ENCODE measurements around the gene SELP. TPM values are rescaled to one million over a fixed set of nuclear protein-coding genes. Genes with fewer than 3 reads are reported as not detected.

Gene SELP
- total and polyA plus RNA-seq, 2 experiments from 2014 or later, result 0.27 TPM; not detected in 1

DNA sequence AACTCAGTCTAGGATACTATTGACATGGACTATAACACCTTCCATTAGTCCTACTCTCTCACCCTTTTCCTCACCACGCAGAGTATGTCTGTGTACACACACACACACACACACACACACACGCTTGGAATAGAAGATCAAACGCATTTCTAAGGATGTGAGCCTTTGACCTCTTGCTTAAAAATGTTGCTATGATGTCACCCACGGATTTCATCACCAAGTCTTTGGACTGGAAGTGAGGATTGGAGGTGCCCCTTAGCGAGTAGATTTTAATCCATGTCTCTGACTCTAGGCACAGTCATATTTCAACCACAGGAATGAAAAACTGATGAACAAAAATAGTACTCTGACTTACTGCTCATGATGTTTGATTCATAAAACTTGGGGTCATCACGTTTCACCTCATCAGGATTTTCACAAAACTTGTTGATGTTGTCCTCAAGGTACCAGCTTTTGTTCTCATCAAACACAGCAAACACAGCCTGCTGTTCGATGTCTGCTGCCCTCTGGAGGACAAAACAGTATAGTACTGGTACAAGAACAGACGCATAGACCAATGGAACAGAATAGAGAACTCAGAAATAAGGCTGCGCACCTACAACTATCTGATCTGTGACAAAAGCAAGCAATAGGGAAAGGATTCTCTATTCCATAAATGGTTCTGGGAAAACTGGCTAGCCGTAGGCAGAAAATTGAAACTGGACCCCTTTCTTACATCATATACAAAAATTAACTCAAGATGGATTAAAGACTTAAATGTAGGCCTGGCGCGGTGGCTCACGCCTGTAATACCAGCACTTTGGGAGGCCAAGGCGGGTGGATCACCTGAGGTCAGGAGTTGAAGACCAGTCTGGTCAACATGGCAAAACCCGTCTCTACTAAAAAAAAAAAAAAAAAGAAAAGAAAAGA, 83.6 kb downstream of the SELP start:
- Histone ChIP-seq H3K4me1 (ENCODE audit: insufficient read depth) (no peaks in the 10 kb centered on the region), H2AFZ (no peak overlapping the region), H3K36me3 (replicated peaks; ENCODE audit: insufficient read depth, low read depth) (no peaks in the 10 kb centered on the region), H3K79me2 (no peaks in the 10 kb centered on the region), H3K27ac (no peak overlapping the region), H3K4me3 (no peak overlapping the region), H3K9me3 (ENCODE audit: low read depth) (no peaks in the 10 kb centered on the region), H3K4me2 (no peak overlapping the region), H3K9me2 (replicated peaks; ENCODE audit: insufficient read depth) (no peaks in the 10 kb centered on the region), H4K20me1 (ENCODE audit: insufficient read depth, poor library complexity, severe bottlenecking) (no peaks in the 10 kb centered on the region), H3K27me3 (no peaks in the 10 kb centered on the region)
- TF ChIP-seq, protein P1, sequence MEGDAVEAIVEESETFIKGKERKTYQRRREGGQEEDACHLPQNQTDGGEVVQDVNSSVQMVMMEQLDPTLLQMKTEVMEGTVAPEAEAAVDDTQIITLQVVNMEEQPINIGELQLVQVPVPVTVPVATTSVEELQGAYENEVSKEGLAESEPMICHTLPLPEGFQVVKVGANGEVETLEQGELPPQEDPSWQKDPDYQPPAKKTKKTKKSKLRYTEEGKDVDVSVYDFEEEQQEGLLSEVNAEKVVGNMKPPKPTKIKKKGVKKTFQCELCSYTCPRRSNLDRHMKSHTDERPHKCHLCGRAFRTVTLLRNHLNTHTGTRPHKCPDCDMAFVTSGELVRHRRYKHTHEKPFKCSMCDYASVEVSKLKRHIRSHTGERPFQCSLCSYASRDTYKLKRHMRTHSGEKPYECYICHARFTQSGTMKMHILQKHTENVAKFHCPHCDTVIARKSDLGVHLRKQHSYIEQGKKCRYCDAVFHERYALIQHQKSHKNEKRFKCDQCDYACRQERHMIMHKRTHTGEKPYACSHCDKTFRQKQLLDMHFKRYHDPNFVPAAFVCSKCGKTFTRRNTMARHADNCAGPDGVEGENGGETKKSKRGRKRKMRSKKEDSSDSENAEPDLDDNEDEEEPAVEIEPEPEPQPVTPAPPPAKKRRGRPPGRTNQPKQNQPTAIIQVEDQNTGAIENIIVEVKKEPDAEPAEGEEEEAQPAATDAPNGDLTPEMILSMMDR (IDR thresholded peaks at IDR 0.05; ENCODE audit: poor library complexity), result peak; percentile 91
- TF ChIP-seq EZH2 (IDR thresholded peaks at IDR 0.05; ENCODE audit: borderline replicate concordance) (no peak), EZH2phosphoT487 (IDR thresholded peaks at IDR 0.05; ENCODE audit: low read depth, severe bottlenecking, unreplicated experiment) (no peak)
- peak; percentile 87 for DNase-seq (ENCODE audit: low spot score)
- 59% methylated on average over 14 of the region's 15 CpGs for WGBS (ENCODE audit: low lambda C conversion rate, missing lambda C conversion rate)

DNA sequence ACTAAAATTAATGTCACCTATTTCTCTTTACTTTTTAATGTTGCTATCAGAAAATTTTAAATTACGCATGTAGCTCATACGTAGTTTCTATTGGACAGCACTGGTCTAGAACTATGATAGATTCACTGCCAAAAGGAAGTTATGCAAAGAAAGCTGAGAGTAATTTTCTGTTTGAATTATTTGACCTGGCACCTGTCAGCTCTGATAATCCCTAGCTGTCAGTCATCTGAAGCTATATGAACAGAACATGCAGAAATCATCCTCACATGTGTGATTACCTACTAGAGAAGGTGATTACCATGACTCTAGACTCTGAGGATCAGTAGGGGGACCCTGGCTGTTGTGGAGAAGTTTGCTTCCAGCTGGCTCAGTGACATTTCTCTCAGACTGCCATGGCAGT, 84.5 kb downstream of the SELP start:
- no peaks in the 10 kb centered on the region for H3K36me3 ChIP-seq (replicated peaks; ENCODE audit: insufficient read depth, low read depth)
- H4K20me1 ChIP-seq (ENCODE audit: insufficient read depth, poor library complexity, severe bottlenecking), result no peaks in the 10 kb centered on the region
- H3K27ac ChIP-seq, result no peak overlapping the region
- no peaks in the 10 kb centered on the region for H3K79me2 ChIP-seq
- no peak overlapping the region for H3K4me2 ChIP-seq
- H3K9me2 ChIP-seq (replicated peaks; ENCODE audit: insufficient read depth), result no peaks in the 10 kb centered on the region
- TF ChIP-seq EZH2phosphoT487 (IDR thresholded peaks at IDR 0.05; ENCODE audit: low read depth, severe bottlenecking, unreplicated experiment) (no peak), EZH2 (IDR thresholded peaks at IDR 0.05; ENCODE audit: borderline replicate concordance) (no peak)
- TF ChIP-seq, protein P1 (IDR thresholded peaks at IDR 0.05; ENCODE audit: poor library complexity), result no peak
- WGBS (ENCODE audit: low lambda C conversion rate, missing lambda C conversion rate), result 92% methylated on average over 2 of the region's 2 CpGs
- no peaks in the 10 kb centered on the region for H3K4me1 ChIP-seq (ENCODE audit: insufficient read depth)
- H3K9me3 ChIP-seq (ENCODE audit: low read depth), result no peaks in the 10 kb centered on the region
- no peak overlapping the region for H2AFZ ChIP-seq
- H3K4me3 ChIP-seq, result no peak overlapping the region
- DNase-seq (ENCODE audit: low spot score), result no peak
- no peaks in the 10 kb centered on the region for H3K27me3 ChIP-seq

DNA sequence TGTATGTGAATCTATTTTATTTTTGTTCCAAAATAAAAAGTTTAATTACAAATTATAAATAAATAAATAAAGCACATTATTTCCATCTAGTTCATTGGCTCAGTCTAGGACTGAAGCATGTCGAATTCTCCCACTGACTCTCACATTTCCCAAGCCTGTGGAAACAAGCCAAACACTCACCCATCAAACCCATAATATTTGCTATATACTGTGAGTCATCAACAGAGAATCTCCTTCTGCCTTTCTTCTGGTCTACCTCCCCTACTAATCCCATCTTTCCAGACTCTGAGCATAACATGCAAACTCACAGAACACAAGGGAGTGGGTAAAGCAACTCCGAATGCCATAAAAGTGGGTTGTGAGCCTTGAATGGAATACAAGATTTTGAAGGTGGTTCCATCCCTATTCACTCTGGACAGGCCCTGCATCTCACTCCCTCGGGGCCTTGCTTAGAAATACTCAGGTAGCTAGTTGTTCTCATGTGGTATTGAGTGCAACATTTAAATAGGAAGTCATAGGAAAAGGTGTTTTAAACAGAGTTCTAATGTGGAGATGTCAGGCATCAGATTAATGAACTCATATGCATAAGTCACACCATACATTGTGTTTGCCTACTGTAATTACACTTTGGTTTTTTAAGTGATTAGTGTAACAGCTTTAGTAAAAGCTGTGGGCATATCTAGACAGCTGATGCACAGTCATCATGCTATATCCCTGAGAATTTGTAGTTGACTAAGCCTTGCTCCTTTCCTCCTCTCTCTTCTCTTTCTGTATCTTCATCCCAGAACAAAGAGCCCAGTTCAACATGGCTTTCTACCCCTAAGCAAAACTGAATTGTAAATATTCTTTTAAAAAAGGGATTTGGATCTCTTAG, 90.7 kb downstream of the SELP start:
- Histone ChIP-seq H3K4me1 (ENCODE audit: insufficient read depth) (peaks cover 4% of the 10 kb centered on the region), H3K9me2 (replicated peaks; ENCODE audit: insufficient read depth) (no peaks in the 10 kb centered on the region), H3K27me3 (no peaks in the 10 kb centered on the region), H2AFZ (no peak overlapping the region), H3K36me3 (replicated peaks; ENCODE audit: insufficient read depth, low read depth) (no peaks in the 10 kb centered on the region), H4K20me1 (ENCODE audit: insufficient read depth, poor library complexity, severe bottlenecking) (no peaks in the 10 kb centered on the region), H3K79me2 (no peaks in the 10 kb centered on the region), H3K4me3 (no peak overlapping the region), H3K9me3 (ENCODE audit: low read depth) (no peaks in the 10 kb centered on the region), H3K4me2 (no peak overlapping the region), H3K27ac (no peak overlapping the region)
- no peak for TF ChIP-seq EZH2phosphoT487 (IDR thresholded peaks at IDR 0.05; ENCODE audit: low read depth, severe bottlenecking, unreplicated experiment)
- TF ChIP-seq, protein P1 (IDR thresholded peaks at IDR 0.05; ENCODE audit: poor library complexity), result no peak
- TF ChIP-seq EZH2 (IDR thresholded peaks at IDR 0.05; ENCODE audit: borderline replicate concordance), result no peak
- whole genome bisulfite sequencing (ENCODE audit: low lambda C conversion rate, missing lambda C conversion rate), result 71% methylated on average over 3 of the region's 3 CpGs
- DNase-seq (ENCODE audit: low spot score), result peak; percentile 42

Other genes starting within 250 kb of the SELP start
- 0.52 and 1.3 TPM in 2 replicates for gene CCDC181, start 202.7 kb downstream of the SELP start, total RNA-seq
- gene CCDC181, start 202.7 kb downstream of the SELP start, polyA plus RNA-seq, result 0.79 and 1.1 TPM in 2 replicates
- gene SLC19A2, start 144.2 kb downstream of the SELP start, total RNA-seq, result 41.7 and 45.0 TPM in 2 replicates
- 15.0 and 16.3 TPM in 2 replicates for gene SLC19A2, start 144.2 kb downstream of the SELP start, polyA plus RNA-seq
- 24.0 and 34.2 TPM in 2 replicates for gene F5, start 43.6 kb downstream of the SELP start, total RNA-seq
- gene F5, start 43.6 kb downstream of the SELP start, polyA plus RNA-seq, result 20.4 and 21.5 TPM in 2 replicates
- gene SELL, start 81.5 kb upstream of the SELP start, total RNA-seq, result 0.96 and 1.5 TPM in 2 replicates
- 1.1 and 2.2 TPM in 2 replicates for gene SELL, start 81.5 kb upstream of the SELP start, polyA plus RNA-seq
- 0.03 and 0.12 TPM in 2 replicates for gene SELE, start 104.0 kb upstream of the SELP start, total RNA-seq
- gene SELE, start 104.0 kb upstream of the SELP start, polyA plus RNA-seq, result not detected in 2 replicates
- gene METTL18, start 164.8 kb upstream of the SELP start, total RNA-seq, result 7.4 and 10.8 TPM in 2 replicates
- 6.1 and 8.7 TPM in 2 replicates for gene METTL18, start 164.8 kb upstream of the SELP start, polyA plus RNA-seq